HCT116 (cell line): ENCODE results near the gene CAMKMT. TPM values are rescaled to one million over a fixed set of nuclear protein-coding genes. Genes with fewer than 3 reads are reported as not detected.

Experiments
- ATAC-seq: fragments of 200-7000 bp; cut with Tn5 transposase; 2 replicates; pipeline ENCODE4 v1.9.1; 2020; ENCODE audit warnings: mild to moderate bottlenecking, moderate library complexity
- BruUV-seq: library from RNA; stranded (reverse); fragments of 400-500 nt; replicated peaks from 2 replicates; lab custom pipeline; 2021; lab: Mats Ljungman, UMichigan
- CTCF ChIA-PET: fragments of 300-600 bp; sonication (Branson Sonifier 250); formaldehyde crosslinking; loops from one replicate; lab custom pipeline; 2021; ENCODE audit warnings: antibody characterized with exemption; lab: Charles Lee
- POLR2A ChIA-PET: fragments of 300-600, 350-600 bp; sonication (Branson Sonifier 250); formaldehyde crosslinking; loops from one replicate; lab custom pipeline; 2021; ENCODE audit warnings: antibody characterized with exemption; lab: Charles Lee
- RAD21 ChIA-PET, 2 experiments: fragments of 300-600 bp; sonication (Branson Sonifier 250); formaldehyde crosslinking; loops; one replicate each; lab custom pipeline; 2023; ENCODE audit warnings: low total read pairs in 2 of 2; ENCODE audit not compliant: uncharacterized antibody in 2 of 2, unreplicated experiment in 2 of 2, low non-redundant PET in 1 of 2; lab: Charles Lee
- DNase-seq: peaks from one replicate; pipeline ENCODE4 v3.0.0-alpha.2; 2010; ENCODE audit warnings: low read depth, low spot score
- H2AFZ ChIP-seq: fragments of 200-600 bp; shearing (Covaris generic), sonication (generic); 2 replicates; pipeline ENCODE4 v1.6.1; 2017; ENCODE audit warnings: low read depth, mixed run types, mixed read lengths, antibody characterized with exemption, low read length; ENCODE audit not compliant: poor library complexity, severe bottlenecking
- H3K27ac ChIP-seq: 2 replicates; pipeline ENCODE4 v1.5.1; 2012; ENCODE audit warnings: low read depth, low read length
- H3K27me3 ChIP-seq: fragments of 200-600 bp; sonication (generic); 2 replicates; pipeline ENCODE4 v1.6.1; 2016; ENCODE audit warnings: mixed run types, low read length, mixed read lengths; ENCODE audit not compliant: insufficient read depth
- H3K36me3 ChIP-seq, 2 experiments: fragments of 200-500 bp in 1 of 2; fragments of 200-600 bp in 1 of 2; sonication (Bioruptor generic) in 1 of 2; sonication (generic) in 1 of 2; 2 replicates each; pipeline versions ENCODE4 v1.5.1 to v1.6.1; 2014 to 2016; ENCODE audit warnings: low read length in 2 of 2, inconsistent platforms in 1 of 2, mixed read lengths in 1 of 2, mixed run types in 1 of 2; ENCODE audit not compliant: insufficient read depth in 2 of 2, control insufficient read depth in 1 of 2
- H3K4me1 ChIP-seq, 2 experiments: fragments of 200-600 bp in 1 of 2; sonication (generic) in 1 of 2; 2 replicates each; pipeline versions ENCODE4 v1.5.1 to v1.6.1; 2012 to 2017; ENCODE audit warnings: low read length in 2 of 2, inconsistent platforms in 1 of 2, mild to moderate bottlenecking in 1 of 2, mixed read lengths in 1 of 2, mixed run types in 1 of 2, moderate library complexity in 1 of 2; ENCODE audit not compliant: insufficient read depth in 2 of 2, control insufficient read depth in 1 of 2
- H3K4me2 ChIP-seq: fragments of 200-600 bp; sonication (generic); 2 replicates; pipeline ENCODE4 v1.6.1; 2017; ENCODE audit warnings: mixed run types, low read length, mixed read lengths
- H3K4me3 ChIP-seq, 2 experiments: fragments of 200-600 bp in 1 of 2; sonication (generic) in 1 of 2; replicated peaks in 1 of 2; 2 replicates each; pipeline ENCODE4 v1.5.1; 2011 to 2016; ENCODE audit warnings: low read length in 2 of 2, control low read depth in 1 of 2, low read depth in 1 of 2, mild to moderate bottlenecking in 1 of 2, mixed read lengths in 1 of 2, mixed run types in 1 of 2
- H3K79me2 ChIP-seq: fragments of 200-600 bp; sonication (generic); 2 replicates; pipeline ENCODE4 v1.6.1; 2017; ENCODE audit warnings: mild to moderate bottlenecking, mixed run types, low read length, moderate library complexity, mixed read lengths; ENCODE audit not compliant: insufficient read depth
- H3K9ac ChIP-seq: fragments of 200-600 bp; sonication (generic); 2 replicates; pipeline ENCODE4 v1.6.1; 2016; ENCODE audit warnings: low read length, mixed read lengths
- H3K9me2 ChIP-seq: fragments of 200-600 bp; sonication (generic), shearing (Covaris generic); 2 replicates; pipeline ENCODE4 v1.6.1; 2017; ENCODE audit warnings: mixed run types, mild to moderate bottlenecking, moderate library complexity; ENCODE audit not compliant: insufficient read depth
- H3K9me3 ChIP-seq, 2 experiments: fragments of 200-500 bp in 1 of 2; fragments of 200-600 bp in 1 of 2; sonication (Bioruptor generic) in 1 of 2; sonication (generic) in 1 of 2; 2 replicates each; pipeline ENCODE4 v1.6.1; 2014 to 2017; ENCODE audit warnings: low read length in 2 of 2, mixed read lengths in 2 of 2, inconsistent platforms in 1 of 2, low read depth in 1 of 2, mild to moderate bottlenecking in 1 of 2, mixed run types in 1 of 2, moderate library complexity in 1 of 2; ENCODE audit not compliant: control insufficient read depth in 1 of 2, insufficient read depth in 1 of 2
- H4K20me1 ChIP-seq: fragments of 200-600 bp; sonication (generic), shearing (Covaris generic); 2 replicates; pipeline ENCODE4 v1.6.1; 2017; ENCODE audit warnings: mixed run types, mild to moderate bottlenecking, moderate library complexity; ENCODE audit not compliant: insufficient read depth
- ATF3 ChIP-seq: IDR thresholded peaks from 2 replicates; pipeline ENCODE4 v1.6.1; 2012
- CBX3 ChIP-seq: IDR thresholded peaks from 2 replicates; pipeline ENCODE4 v1.6.1; 2012; ENCODE audit warnings: low read depth
- CEBPB ChIP-seq: IDR thresholded peaks from 2 replicates; pipeline ENCODE4 v1.6.1; 2012; ENCODE audit warnings: low read depth
- CTCF ChIP-seq, 3 experiments: fragments of 200-600 bp in 1 of 3; sonication (generic) in 1 of 3; IDR thresholded peaks in 2 of 3; conservative IDR thresholded peaks in 1 of 3; 2 replicates each; pipeline ENCODE4 v1.5.1; 2012 to 2017; ENCODE audit warnings: low read depth in 2 of 3, low read length in 2 of 3, antibody characterized with exemption in 1 of 3, borderline replicate concordance in 1 of 3, control low read depth in 1 of 3, mild to moderate bottlenecking in 1 of 3, mixed read lengths in 1 of 3, mixed run types in 1 of 3, moderate library complexity in 1 of 3; ENCODE audit not compliant: insufficient read depth in 1 of 3
- EGR1 ChIP-seq: IDR thresholded peaks from 2 replicates; pipeline ENCODE4 v1.6.1; 2012; ENCODE audit warnings: low read depth
- ELF1 ChIP-seq: IDR thresholded peaks from 2 replicates; pipeline ENCODE4 v1.6.1; 2012; ENCODE audit warnings: low read depth, borderline replicate concordance
- EZH2 ChIP-seq: fragments of 200-600 bp; sonication (generic); IDR thresholded peaks from 2 replicates; pipeline ENCODE4 v1.6.1; 2017; ENCODE audit warnings: antibody characterized with exemption, mixed run types
- EZH2phosphoT487 ChIP-seq: fragments of 200-600 bp; IDR thresholded peaks from 2 replicates; pipeline ENCODE4 v1.6.1; 2018; ENCODE audit warnings: antibody characterized with exemption, borderline replicate concordance
- FOSL1 ChIP-seq: IDR thresholded peaks from 2 replicates; pipeline ENCODE4 v1.6.1; 2012; ENCODE audit warnings: low read depth
- JUND ChIP-seq: IDR thresholded peaks from 2 replicates; pipeline ENCODE4 v1.6.1; 2012
- MAX ChIP-seq: IDR thresholded peaks from 2 replicates; pipeline ENCODE4 v1.6.1; 2012
- RAD21 ChIP-seq: IDR thresholded peaks from 2 replicates; pipeline ENCODE4 v1.6.1; 2012; ENCODE audit warnings: low read depth, mild to moderate bottlenecking
- REST ChIP-seq: IDR thresholded peaks from 2 replicates; pipeline ENCODE4 v1.6.1; 2012; ENCODE audit warnings: low read depth
- SIN3A ChIP-seq: IDR thresholded peaks from 2 replicates; pipeline ENCODE4 v1.6.1; 2012; ENCODE audit warnings: low read depth
- SRF ChIP-seq: IDR thresholded peaks from 2 replicates; pipeline ENCODE4 v1.6.1; 2012; ENCODE audit warnings: low read depth
- TCF7L2 ChIP-seq: IDR thresholded peaks from 2 replicates; pipeline ENCODE4 v1.7.0; 2011; ENCODE audit warnings: borderline replicate concordance, inconsistent platforms; ENCODE audit not compliant: insufficient read depth, insufficient read length; ENCODE audit errors: extremely low read depth
- YY1 ChIP-seq: IDR thresholded peaks from 2 replicates; pipeline ENCODE4 v1.6.1; 2011; ENCODE audit warnings: low read length, low read depth, moderate library complexity, mild to moderate bottlenecking; ENCODE audit not compliant: insufficient replicate concordance; ENCODE audit errors: extremely low read depth
- ZFX ChIP-seq: fragments of 450-650 bp; IDR thresholded peaks from 2 replicates; pipeline ENCODE4 v1.6.1; 2017
- ZNF274 ChIP-seq: fragments of 200-500 bp; sonication (Bioruptor generic); IDR thresholded peaks from 2 replicates; pipeline ENCODE4 v1.6.1; 2014; ENCODE audit warnings: mild to moderate bottlenecking, low read depth, low read length, inconsistent platforms
- intact Hi-C: fragments of 100-400 bp; cut with micrococcal nuclease; formaldehyde crosslinking; loops from 2 replicates; pipeline ENCODE4 v1.10.0; 2022
- total RNA-seq: library from RNA; stranded (reverse); gene quantifications from one replicate; pipeline ENCODE4 v1.2.1, GENCODE V29; 2021; ENCODE audit not compliant: unreplicated experiment

CAMKMT gene
- total RNA-seq, 1 experiment from 2014 or later, result 10.6 TPM

- TF ChIP-seq REST (no peak), ZFX (no peak), ATF3 (no peak), ELF1 (no peak), EGR1 (no peak), SRF (no peak), YY1 (no peak), ZNF274 (no peak), MAX (no peak), SIN3A (no peak), EZH2 (no peak), CEBPB (no peak), JUND (no peak), FOSL1 (no peak), EZH2phosphoT487 (no peak), CTCF (IDR thresholded peaks at IDR 0.05 in 2 of 3, conservative IDR thresholded peaks at IDR 0.05 in 1 of 3; ENCODE audit: borderline replicate concordance in 1 of 3, insufficient read depth in 1 of 3, low read depth in 2 of 3, low read length in 2 of 3) (no peak), CBX3 (no peak), TCF7L2 (no peak), RAD21 (no peak)
- intact Hi-C loops, result no loop called here
- Histone ChIP-seq H3K79me2 (no peaks in the 10 kb centered on the region), H3K36me3 (no peaks in the 10 kb centered on the region), H3K4me3 (no peak overlapping the region), H3K27me3 (no peaks in the 10 kb centered on the region), H3K9ac (no peak overlapping the region), H3K4me2 (no peak overlapping the region), H3K9me3 (no peaks in the 10 kb centered on the region), H4K20me1 (no peaks in the 10 kb centered on the region), H3K9me2 (no peaks in the 10 kb centered on the region), H2AFZ (no peak overlapping the region), H3K27ac (no peak overlapping the region), H3K4me1 (no peaks in the 10 kb centered on the region)
- DNase-seq, result no peak
- ATAC-seq, result no peak
- RAD21 ChIA-PET, result no interaction called here
- no TSS peak for BruUV-seq
- CTCF ChIA-PET, result no interaction called here
- POLR2A ChIA-PET, result no interaction called here
These were observed 357.8 kb downstream of the CAMKMT start for GRCh38 chr2:44719562-44719961.
